CD1c-positive myeloid dendritic cell (primary cell): ENCODE data around the gene EML2.

ENCODE experiments used
- DNase-seq: peaks from one replicate; pipeline ENCODE4 v3.0.0-alpha.2; 2016; ENCODE audit errors: extremely low spot score

Gene EML2

DNA sequence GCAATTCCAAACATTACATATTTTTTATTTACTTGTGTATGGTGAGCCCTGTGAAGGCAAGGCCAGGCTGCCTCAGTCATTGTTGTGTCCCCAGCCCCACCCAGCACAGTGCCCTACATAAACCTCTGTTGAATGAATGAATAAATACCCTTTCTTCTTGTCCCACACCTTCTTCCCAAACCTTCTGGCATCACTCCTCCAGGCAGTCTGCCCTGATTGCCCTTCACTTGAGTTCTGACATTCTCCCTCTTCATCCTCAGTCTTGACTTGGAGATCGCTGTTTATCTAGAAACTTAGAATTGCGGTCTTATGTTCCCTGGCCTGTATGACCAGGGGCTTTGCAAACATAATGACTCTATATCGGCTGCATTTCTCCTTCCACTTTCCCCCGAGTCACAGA is 49.4 kb downstream of the EML2 start:
- no peak for DNase-seq

DNA sequence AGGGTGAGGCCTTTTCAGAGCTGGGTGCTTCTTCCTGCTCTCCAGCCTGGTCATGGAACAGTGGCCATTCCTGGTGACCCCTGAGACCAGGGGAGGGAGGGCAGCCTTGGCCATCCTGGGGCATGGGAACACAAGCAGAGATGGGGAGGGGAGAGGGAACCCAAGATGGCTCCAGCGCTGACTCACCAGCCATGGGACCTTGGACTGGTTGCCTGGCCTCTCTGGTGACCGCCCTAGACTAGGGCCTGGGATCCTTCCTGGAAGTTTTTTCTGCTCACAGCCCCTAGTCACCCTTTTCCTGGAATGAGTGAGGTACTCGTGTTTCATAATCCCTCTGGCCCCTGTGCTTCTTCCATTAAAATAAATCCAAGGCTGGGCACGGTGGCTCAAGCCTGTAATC is 51.3 kb downstream of the EML2 start:
- peak; percentile 11 for DNase-seq

DNA sequence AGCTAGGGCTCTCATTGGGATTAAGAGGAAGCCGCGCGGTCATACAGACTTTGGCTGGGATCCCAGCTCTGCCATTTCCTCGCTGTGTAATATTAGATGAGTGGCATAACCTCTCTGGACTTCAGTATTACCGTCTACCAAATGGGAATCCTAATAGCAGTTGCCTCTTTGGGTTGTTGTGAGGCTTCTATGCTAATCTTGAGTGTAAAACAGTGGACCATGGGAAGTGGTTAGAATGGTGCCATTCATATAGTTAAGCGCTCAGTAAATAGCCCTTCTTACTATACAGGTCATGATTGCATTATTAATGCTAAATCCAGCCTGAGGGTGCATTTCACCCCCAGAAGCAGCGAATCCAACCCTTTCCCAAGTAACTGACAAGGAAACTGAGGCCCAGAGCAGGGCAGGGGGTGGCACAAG is 54.0 kb downstream of the EML2 start:
- no peak for DNase-seq

DNA sequence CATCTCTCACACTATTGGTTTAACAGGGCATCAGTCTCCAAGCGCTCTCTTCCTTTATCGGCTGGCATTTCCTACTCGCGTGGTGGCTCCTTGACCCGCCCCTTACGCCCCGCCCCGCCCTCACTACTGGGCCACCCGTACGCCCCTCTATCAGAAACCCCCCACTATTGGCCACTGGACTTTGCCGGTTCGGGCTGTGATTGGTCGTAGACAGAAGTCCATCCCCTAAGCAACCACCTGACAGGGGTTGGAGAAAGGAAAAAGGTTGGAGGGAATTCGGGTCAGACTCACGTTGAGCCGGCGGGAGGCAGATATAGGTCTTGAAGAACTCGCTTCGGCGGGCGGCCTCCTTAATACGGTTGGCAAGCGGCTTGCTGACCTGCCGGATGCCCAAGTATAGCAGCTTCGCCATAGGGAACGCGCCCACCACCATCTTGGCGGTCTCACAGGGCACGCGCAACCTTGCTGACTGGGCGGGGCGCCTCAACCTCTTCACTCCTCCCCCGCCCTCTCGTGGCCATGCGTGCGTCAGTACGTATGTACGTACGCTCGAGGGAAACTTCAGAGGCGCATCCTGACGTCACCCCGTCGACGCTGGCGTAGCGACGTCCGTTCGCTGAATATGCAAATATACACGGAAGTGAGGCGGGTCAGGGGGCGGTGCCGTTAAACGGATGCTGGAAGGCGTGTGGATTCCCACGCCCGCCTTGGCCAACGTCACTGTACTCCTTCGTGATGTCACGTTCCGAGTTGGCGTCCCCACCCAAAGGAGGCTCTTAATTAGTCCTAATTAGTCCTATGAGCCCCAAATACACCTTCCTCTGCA is 54.7 kb downstream of the EML2 start, which contains the start of gene OPA3:
TSS of gene OPA3 (minus strand) at position 471 of the 826 bp plus-strand sequence. CDS start at position 433, 38 bp downstream.
- DNase-seq = peak; percentile 100

DNA sequence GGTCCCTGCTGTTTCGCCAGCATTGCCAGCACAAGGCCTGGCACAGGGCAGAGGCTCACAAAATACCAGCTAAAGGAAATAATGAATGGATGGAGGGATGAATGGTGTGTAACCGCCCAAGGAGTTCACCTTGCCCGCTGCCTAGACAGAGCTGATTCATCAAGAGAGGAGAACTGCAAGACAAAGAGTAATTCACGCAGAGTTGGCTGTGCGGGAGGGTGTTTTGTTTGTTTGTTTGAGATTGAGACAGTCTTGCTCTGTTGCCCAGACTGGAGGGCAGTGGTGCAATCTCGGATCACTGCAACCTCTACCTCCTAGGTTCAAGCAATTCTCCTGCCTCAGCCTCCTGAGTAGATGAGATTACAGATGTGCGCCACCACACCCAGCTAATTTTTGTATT is 57.6 kb downstream of the EML2 start:
- no peak for DNase-seq

DNA sequence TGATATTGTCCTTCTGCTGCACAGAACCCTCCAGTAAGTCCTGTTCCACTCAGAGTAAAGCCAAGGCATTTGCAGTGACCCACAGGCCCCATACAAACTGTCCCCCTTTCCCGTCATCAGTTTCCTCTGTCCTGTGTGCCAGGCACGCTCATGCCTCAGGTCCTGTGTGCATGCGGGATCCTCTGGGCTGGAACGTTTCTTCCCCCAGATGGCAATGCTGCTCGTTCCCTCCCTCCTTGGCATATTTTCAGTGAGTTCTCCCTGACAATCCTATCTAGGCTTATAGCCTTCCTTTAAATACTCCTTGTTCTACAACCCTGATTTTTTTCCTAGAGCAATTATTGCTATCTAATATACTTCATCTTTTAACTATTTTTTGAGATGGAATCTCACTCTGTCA is 60.3 kb downstream of the EML2 start:
- no peak for DNase-seq

DNA sequence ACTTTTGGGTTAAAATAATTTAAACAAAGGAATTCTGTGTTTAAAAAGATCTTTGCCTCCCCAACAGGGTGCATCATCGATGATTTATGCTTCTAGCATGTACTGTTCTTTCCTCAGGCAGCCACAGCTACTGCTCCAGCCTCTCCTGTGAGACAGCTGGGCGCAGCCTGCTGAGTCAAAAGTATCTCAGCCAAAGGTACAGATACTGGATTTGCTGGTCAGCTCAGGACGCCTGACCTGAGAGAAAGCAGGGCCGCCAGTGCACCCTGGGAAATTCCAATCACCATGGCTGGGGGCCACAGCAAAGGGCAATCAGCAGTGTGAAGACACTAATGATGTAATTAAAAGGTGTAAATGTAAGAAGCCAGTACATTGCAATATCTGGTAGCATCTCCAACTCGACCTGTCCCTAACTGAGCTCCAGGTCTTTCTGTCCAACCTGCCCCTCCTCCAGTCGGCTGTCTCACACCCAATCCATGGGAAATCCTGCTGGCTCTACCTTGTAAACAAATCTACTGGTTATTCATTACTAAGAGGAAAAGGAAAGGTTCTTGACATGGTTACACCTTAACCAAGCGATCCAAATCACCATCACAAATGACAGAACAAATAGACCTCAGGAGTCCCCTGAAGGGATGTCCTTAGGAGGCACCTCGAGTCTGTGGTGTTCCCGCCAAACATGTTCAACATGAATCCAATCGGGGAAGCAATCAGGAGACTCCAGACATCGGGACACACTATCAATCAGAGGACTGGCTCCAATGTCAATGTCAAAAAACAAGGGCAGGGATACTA is 61.9 kb downstream of the EML2 start:
- DNase-seq = no peak

DNA sequence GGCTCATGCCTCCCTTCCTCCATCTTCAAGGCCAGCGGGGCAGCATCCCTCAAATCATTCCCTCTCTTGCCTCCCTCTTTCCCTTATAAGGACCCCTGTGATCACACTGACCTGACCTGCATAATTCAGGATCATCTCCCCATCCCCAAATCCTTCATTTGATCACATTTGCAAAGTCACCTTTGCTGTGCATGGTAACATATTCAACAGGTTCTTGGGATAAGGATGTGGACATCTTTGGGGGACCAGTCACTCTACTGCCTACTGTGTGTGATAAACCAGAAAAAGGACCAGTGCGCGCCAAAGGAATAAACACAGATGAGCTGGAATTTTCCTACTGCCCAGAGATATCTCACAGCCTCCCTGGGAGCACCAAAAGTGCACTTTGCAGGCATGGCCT is 62.5 kb downstream of the EML2 start:
- DNase-seq = no peak

DNA sequence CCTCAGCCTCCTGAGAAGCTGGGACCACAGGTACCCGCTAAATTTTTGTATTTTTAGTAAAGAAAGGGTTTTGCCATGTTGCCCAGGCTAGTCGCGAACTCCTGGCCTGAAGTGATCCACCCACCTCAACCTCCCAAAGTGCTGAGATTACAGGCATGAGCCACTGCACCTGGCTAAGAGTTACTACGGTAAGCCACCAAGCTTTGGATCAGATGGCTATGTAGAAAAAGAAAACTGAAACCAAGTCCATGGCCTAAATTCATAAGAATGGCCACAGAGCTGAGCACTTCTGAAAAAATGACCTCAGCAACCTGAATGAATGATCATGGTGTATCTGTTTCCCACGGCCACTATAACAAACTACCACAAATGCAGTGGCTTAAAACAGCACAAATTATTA is 64.0 kb downstream of the EML2 start:
- no peak for DNase-seq

DNA sequence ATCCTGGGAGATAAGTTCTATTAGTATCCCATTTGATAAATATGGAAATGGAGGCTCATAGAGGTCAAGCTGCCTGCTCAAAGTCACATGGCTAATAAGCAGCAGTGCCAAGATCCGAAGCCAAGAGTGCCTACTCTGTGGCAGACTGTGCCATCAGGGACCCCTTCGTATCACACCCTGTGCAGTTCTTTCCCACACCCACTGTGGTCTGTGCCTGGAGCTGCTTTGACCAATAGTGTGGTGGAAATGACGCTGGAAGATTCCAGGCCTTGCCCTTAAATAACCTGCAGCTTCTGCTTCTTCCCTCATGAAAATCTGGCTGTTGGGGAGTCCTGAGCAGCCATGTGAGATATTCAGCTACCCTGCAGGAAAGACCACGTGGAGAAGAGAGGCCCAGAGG is 64.7 kb downstream of the EML2 start:
- DNase-seq = no peak

DNA sequence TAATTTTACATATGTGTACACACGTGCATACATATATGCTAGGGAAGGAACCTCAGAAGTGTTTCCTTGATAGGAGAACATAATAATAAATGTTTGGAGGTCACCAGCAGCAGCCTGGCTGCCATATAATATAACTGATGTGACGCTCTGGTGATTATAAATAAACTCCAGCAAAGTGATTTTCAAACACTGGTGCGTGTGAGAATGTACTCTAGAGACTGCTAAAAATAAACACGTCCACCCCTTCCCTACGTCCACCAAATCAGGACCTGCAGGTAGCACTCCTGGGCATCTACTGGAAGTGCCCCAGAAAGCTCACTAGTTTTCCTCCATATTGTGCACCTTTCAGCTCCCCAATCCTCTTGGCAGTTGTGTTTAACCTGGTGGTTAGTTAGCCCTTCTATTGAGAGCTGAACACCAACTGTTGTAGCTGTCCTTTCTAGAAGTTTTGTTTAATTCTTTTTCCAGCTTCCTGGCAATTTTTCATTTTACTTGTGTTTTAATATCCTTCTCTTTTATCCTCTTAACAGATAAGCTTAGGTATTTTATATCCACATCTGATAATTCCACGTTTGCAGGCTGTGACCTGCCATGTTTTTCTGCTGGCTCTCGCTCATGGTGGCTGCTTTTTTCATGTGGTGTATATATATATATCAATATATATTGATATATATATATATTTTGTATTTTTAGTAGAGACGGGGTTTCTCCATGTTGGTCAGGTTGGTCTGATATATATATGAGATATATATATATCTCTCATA is 67.6 kb downstream of the EML2 start:
- DNase-seq = no peak

DNA sequence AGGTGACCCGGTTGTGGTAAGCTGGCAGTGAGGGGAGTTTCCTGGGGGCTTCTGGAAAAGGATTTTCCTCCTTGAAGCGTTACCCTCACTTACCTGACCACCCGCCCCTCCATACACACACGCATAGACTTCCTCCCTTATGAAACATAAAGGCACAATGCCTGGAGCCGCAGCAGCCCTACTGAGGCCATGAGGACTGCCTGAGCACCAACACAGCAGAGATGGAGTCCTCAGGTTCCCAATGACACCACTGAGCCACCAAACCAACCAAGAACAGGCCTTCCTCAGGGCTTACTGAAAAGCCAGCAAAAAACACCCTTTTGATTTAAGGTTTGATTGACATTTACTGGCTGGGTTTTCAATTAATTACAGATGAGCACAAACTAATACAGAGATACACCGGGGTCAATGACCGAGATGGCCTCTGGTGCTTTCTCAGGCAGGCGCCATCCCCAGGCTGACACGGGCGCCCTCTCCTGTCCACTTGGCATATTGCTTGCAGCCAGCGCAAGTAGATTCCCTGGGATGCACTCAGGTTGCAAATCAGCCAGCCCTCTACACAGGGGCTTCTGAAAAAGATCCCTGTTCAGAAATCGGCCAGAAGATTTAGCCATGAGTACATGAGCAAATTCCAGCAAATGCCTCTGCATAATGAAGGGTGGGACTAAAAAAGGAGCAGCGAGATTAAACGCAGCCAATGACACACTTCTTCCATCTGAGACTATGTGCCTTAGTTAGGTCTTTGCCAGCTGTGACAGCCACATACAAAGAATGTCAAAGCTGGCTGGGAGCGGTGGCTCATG is 69.4 kb downstream of the EML2 start:
- DNase-seq = peak; percentile 59

DNA sequence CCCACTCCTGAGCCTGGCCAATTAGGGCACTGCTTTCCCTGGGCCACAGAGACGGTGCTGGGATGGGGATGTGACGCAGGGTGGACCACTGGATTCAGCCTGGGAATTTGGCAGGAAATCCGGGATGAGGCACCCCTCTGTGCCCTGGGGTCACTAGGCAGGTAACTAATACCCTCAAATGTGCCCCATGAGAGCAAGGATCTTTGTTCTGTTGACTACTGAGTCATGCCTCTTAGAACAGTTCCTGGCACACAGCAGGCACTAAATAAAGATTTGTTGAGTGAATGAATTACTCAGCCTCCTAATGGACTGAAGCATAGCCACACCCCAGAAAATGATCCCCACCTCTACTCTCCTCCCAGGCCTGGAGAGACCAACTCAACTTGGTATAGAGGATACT is 70.5 kb downstream of the EML2 start:
- DNase-seq = no peak

DNA sequence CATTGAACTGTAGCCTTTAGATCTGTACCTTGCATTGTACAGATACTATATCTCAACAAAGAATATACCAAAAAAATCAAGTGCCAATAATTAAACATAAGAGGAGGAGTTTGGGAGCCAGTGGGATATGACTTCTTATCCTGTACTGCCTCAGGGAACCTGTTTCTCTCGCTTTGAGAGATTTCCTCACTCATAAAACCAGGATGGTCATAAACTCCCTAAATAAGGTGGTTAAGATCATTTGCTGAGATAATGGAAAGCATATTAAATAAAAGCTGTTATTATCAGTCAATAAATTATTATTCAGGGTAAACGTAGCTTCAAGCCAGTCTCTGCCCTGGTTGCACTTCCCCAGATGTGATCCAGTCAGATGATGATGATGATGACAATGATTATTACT is 71.6 kb downstream of the EML2 start:
- no peak for DNase-seq

DNA sequence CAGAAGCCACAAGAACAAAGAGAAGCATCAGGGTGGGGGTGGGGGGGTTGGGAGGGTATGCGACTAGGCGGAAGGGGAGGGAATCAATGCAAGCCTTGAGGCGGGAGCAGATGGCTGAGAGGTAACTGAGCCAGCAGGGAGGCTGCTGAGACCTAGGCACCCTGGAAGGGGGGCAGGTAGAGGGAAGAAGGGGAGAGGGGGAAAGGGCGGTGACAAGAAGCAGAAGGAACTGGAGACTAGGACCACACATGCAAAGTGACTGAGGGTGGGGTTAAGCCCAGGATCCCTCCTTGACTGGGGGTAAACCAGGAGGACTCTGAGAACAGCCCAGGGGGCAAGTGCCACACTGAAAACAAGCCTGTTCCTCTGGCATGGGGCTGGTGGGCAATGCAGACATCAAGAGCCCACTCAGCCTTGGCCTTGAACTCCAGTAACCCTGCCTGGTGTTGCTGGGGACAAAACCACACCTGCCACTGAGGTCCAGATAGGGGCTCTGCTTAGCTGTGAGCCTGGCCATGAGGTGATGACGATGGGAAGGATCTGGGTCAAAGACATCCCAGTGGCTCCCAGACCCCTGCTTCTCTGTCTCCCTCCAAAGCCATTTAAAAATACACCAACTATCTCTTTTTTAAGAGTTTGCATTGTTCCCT is 74.9 kb downstream of the EML2 start:
- no peak for DNase-seq

DNA sequence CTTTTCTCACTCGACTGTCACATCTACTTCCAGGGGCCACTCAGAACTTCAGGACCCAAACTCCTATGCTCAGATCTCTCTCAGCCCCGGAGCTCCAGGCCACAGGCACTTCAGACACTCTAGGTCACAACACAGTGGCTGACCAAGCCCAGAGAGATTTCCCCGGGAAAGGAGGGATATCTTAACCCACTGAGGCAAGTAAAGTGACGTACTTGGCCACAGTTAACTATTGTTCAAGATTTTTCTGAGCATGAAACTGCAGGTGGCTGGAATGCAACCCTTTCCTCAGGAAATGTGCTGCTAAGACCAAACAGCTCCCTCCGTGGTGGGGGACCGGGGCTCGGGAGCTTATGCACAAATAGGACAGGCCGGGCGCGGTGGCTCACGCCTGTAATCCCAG is 78.5 kb downstream of the EML2 start:
- DNase-seq = no peak

DNA sequence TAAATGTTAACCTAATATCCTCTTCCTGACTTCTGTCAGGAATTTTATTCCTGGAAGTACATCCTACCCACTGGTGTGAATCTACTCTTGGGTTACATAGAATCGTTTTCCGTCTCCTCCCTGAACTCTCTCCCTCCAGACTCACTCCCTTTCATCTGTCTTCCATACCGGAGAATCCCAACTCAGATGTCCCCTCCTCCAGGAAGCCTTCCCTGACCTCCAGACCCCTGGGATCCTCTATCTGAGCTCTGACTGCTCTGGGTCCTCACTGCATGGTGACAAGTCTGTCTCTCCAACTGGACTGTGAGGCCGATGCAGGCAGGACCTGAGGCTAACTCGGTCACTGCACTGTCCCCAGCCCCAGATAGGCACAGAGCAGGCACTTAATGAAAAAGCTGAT is 79.2 kb downstream of the EML2 start:
- no peak for DNase-seq
